Measurements from ENCODE around the gene POLRMT.

The POLRMT gene

GRCh38 chr19:640161-640558 lies 6.8 kb upstream of the POLRMT start:
- DNase-seq (ENCODE audit: low read depth): no peak
- no peak overlapping the region for H3K4me3 ChIP-seq (ENCODE audit: low read length)
- TF ChIP-seq CTCF (IDR thresholded peaks at IDR 0.05; ENCODE audit: insufficient read depth, low read depth, low read length, missing control alignments): no peak

- TF ChIP-seq CTCF (IDR thresholded peaks at IDR 0.05; ENCODE audit: insufficient read depth, low read depth, low read length, missing control alignments): no peak
- DNase-seq (ENCODE audit: low read depth): peak; percentile 96
- H3K4me3 ChIP-seq (ENCODE audit: low read length): peak within 1 kb of the TSS; percentile 28
Measured at GRCh38 chr19:639253-640160, 6.2 kb upstream of the POLRMT start, which contains the start of gene FGF22. Gene FGF22, plus strand, starts transcription at chr19:639879. Its CDS starts 47 bp downstream, at chr19:639926.

GRCh38 chr19:638906-639252 lies 5.5 kb upstream of the POLRMT start:
- DNase-seq (ENCODE audit: low read depth): no peak
- no peak for TF ChIP-seq CTCF (IDR thresholded peaks at IDR 0.05; ENCODE audit: insufficient read depth, low read depth, low read length, missing control alignments)
- no peak overlapping the region for H3K4me3 ChIP-seq (ENCODE audit: low read length)

GRCh38 chr19:634975-635652 lies 1.8 kb upstream of the POLRMT start:
- TF ChIP-seq CTCF (IDR thresholded peaks at IDR 0.05; ENCODE audit: insufficient read depth, low read depth, low read length, missing control alignments): no peak
- H3K4me3 ChIP-seq (ENCODE audit: low read length): no peak overlapping the region
- DNase-seq (ENCODE audit: low read depth): no peak

GRCh38 chr19:633786-634639 lies 676 bp upstream of the POLRMT start:
- peak overlapping the region; percentile 81 for H3K4me3 ChIP-seq (ENCODE audit: low read length)
- DNase-seq (ENCODE audit: low read depth): peak; percentile 15
- no peak for TF ChIP-seq CTCF (IDR thresholded peaks at IDR 0.05; ENCODE audit: insufficient read depth, low read depth, low read length, missing control alignments)

GRCh38 chr19:632579-633067 lies 714 bp downstream of the POLRMT start:
- TF ChIP-seq CTCF (IDR thresholded peaks at IDR 0.05; ENCODE audit: insufficient read depth, low read depth, low read length, missing control alignments): no peak
- H3K4me3 ChIP-seq (ENCODE audit: low read length): peak overlapping the region; percentile 92
- DNase-seq (ENCODE audit: low read depth): peak; percentile 62

All from epithelial cell of esophagus (primary cell).